MM.1S (cell line): ENCODE data around the gene SECISBP2.

Experiments
- CTCF ChIP-seq: fragments of 300-600 bp; sonication (generic); IDR thresholded peaks from 2 replicates; pipeline ENCODE4 v1.5.1; 2016; ENCODE audit warnings: antibody characterized with exemption, low read length, mixed read lengths
- EZH2phosphoT487 ChIP-seq: fragments of 300-600 bp; sonication (generic); IDR thresholded peaks from 2 replicates; pipeline ENCODE4 v1.6.1; 2018; ENCODE audit warnings: antibody characterized with exemption, low read length

GRCh38 chr9:89356782-89357181 is 38.5 kb downstream of the SECISBP2 start:
- TF ChIP-seq CTCF (no peak), EZH2phosphoT487 (no peak)
